ENCODE data around the gene CTDP1.
"Not testable (repeated sequence)": the region's sequence is repeated elsewhere in the genome, so short reads cannot be mapped to it uniquely, and the experiment has no call there.

CTDP1 gene

GRCh38 chr18:79699653-79700052, 20.1 kb downstream of the CTDP1 start:
- DNase-seq (ENCODE audit: low read depth, low spot score) = no peak

GRCh38 chr18:79702906-79703305, 23.3 kb downstream of the CTDP1 start:
- DNase-seq (ENCODE audit: low read depth, low spot score) = no peak

- no peak for DNase-seq (ENCODE audit: low read depth, low spot score)
Measured at GRCh38 chr18:79704631-79705030, 25.0 kb downstream of the CTDP1 start.

GRCh38 chr18:79705272-79705671, 25.7 kb downstream of the CTDP1 start:
- DNase-seq (ENCODE audit: low read depth, low spot score) = no peak

- DNase-seq (ENCODE audit: low read depth, low spot score) = no peak
Measured at GRCh38 chr18:79706006-79706405, 26.4 kb downstream of the CTDP1 start.

- no peak for DNase-seq (ENCODE audit: low read depth, low spot score)
Measured at GRCh38 chr18:79706658-79707057, 27.1 kb downstream of the CTDP1 start.

- DNase-seq (ENCODE audit: low read depth, low spot score) = no peak
Measured at GRCh38 chr18:79707239-79707638, 27.6 kb downstream of the CTDP1 start.

- DNase-seq (ENCODE audit: low read depth, low spot score) = no peak
Measured at GRCh38 chr18:79707671-79708070, 28.1 kb downstream of the CTDP1 start.

- no peak for DNase-seq (ENCODE audit: low read depth, low spot score)
Measured at GRCh38 chr18:79708412-79708811, 28.8 kb downstream of the CTDP1 start.

- DNase-seq (ENCODE audit: low read depth, low spot score) = no peak
Measured at GRCh38 chr18:79712206-79712857, 32.7 kb downstream of the CTDP1 start.

- no peak for DNase-seq (ENCODE audit: low read depth, low spot score)
Measured at GRCh38 chr18:79713341-79713740, 33.7 kb downstream of the CTDP1 start.

GRCh38 chr18:79714531-79715240, 35.1 kb downstream of the CTDP1 start:
- DNase-seq (ENCODE audit: low read depth, low spot score) = no peak

GRCh38 chr18:79715280-79715679, 35.7 kb downstream of the CTDP1 start:
- DNase-seq (ENCODE audit: low read depth, low spot score) = no peak

- DNase-seq (ENCODE audit: low read depth, low spot score) = no peak
Measured at GRCh38 chr18:79717059-79717458, 37.5 kb downstream of the CTDP1 start.

GRCh38 chr18:79717555-79718074, 38.0 kb downstream of the CTDP1 start:
- no peak for DNase-seq (ENCODE audit: low read depth, low spot score)

- no peak for DNase-seq (ENCODE audit: low read depth, low spot score)
Measured at GRCh38 chr18:79718126-79718525, 38.5 kb downstream of the CTDP1 start.

GRCh38 chr18:79718878-79719477, 39.4 kb downstream of the CTDP1 start:
- DNase-seq (ENCODE audit: low read depth, low spot score) = no peak

- not testable (repeated sequence) for DNase-seq (ENCODE audit: low read depth, low spot score)
Measured at GRCh38 chr18:79719478-79720358, 40.1 kb downstream of the CTDP1 start.

GRCh38 chr18:79720359-79720733, 40.7 kb downstream of the CTDP1 start:
- no peak for DNase-seq (ENCODE audit: low read depth, low spot score)

- DNase-seq (ENCODE audit: low read depth, low spot score) = no peak
Measured at GRCh38 chr18:79723036-79723435, 43.4 kb downstream of the CTDP1 start.

- DNase-seq (ENCODE audit: low read depth, low spot score) = no peak
Measured at GRCh38 chr18:79723628-79724027, 44.0 kb downstream of the CTDP1 start.

Measured in brain pericyte (primary cell).